Spleen (tissue), 11 donors: Measurements from ENCODE around the gene KRTAP24-1. TPM values are rescaled to one million over a fixed set of nuclear protein-coding genes. Genes with fewer than 3 reads are reported as not detected.

Experiments
- DNase-seq: peaks from one replicate; pipeline ENCODE4 v3.0.0-alpha.2; 2020
- H3K27ac ChIP-seq, 8 donors: fragments of 200-600 bp; sonication (generic) in 7 of 8; 1 replicate in 4 of 8; 2 replicates in 4 of 8; pipeline versions ENCODE4 v1.5.0 to v1.8.0; 2016 to 2021; ENCODE audit warnings: inconsistent platforms in 4 of 8, mild to moderate bottlenecking in 4 of 8, moderate library complexity in 1 of 8
- H3K27me3 ChIP-seq, 7 donors: fragments of 200-600 bp; sonication (generic) in 6 of 7; replicated peaks in 1 of 7; 1 replicate in 4 of 7; 2 replicates in 3 of 7; pipeline versions ENCODE4 v1.5.0 to v1.8.0; 2016 to 2021; ENCODE audit warnings: inconsistent platforms in 3 of 7, mild to moderate bottlenecking in 1 of 7
- H3K36me3 ChIP-seq, 6 donors: fragments of 200-600 bp; sonication (generic) in 5 of 6; 1 replicate in 4 of 6; 2 replicates in 2 of 6; pipeline versions ENCODE4 v1.5.0 to v1.8.0; 2016 to 2021; ENCODE audit warnings: inconsistent platforms in 2 of 6
- H3K4me1 ChIP-seq, 6 donors: fragments of 200-600 bp; sonication (generic) in 5 of 6; 1 replicate in 3 of 6; 2 replicates in 3 of 6; pipeline versions ENCODE4 v1.5.0 to v1.8.0; 2016 to 2021; ENCODE audit warnings: inconsistent platforms in 3 of 6
- H3K4me3 ChIP-seq, 8 donors: fragments of 200-600 bp; sonication (generic) in 7 of 8; 1 replicate in 4 of 8; 2 replicates in 4 of 8; pipeline versions ENCODE4 v1.5.0 to v1.8.0; 2016 to 2021; ENCODE audit warnings: inconsistent platforms in 4 of 8, mild to moderate bottlenecking in 4 of 8, moderate library complexity in 2 of 8
- H3K9me3 ChIP-seq, 8 donors: fragments of 200-600 bp; sonication (generic) in 7 of 8; 1 replicate in 4 of 8; 2 replicates in 4 of 8; pipeline versions ENCODE4 v1.5.0 to v1.8.0; 2016 to 2021; ENCODE audit warnings: inconsistent platforms in 4 of 8
- CTCF ChIP-seq, 11 experiments: fragments of 200-600 bp in 7 of 11; fragments of 450-650 bp in 4 of 11; sonication (generic) in 4 of 11; IDR thresholded peaks in 8 of 11; conservative IDR thresholded peaks in 3 of 11; 1 replicate in 7 of 11; 2 replicates in 4 of 11; pipeline versions ENCODE4 v1.4.0 to v1.8.0; 2016 to 2021; ENCODE audit warnings: antibody characterized with exemption in 11 of 11, inconsistent platforms in 4 of 11, mild to moderate bottlenecking in 1 of 11
- POLR2A ChIP-seq, 3 donors: fragments of 450-650 bp; IDR thresholded peaks; one replicate each; pipeline ENCODE4 v1.5.1; 2017; ENCODE audit warnings: antibody characterized with exemption in 3 of 3, mild to moderate bottlenecking in 1 of 3
- POLR2AphosphoS5 ChIP-seq, 3 donors: sonication (generic); formaldehyde crosslinking; IDR thresholded peaks; one replicate each; pipeline ENCODE4 v1.5.1; 2017; ENCODE audit warnings: antibody characterized with exemption in 3 of 3
- WGBS, 5 donors: extraction: QIAGEN DNeasy Blood & Tissue Kit in 3 of 5; methylation state at CpG; one replicate each; pipeline versions ENCODE4 v1.1.5 to v1.1.7; 2013 to 2018; 5-methylcytosine and 5-hydroxymethylcytosine counted together
- intact Hi-C: fragments of 100-400 bp; cut with DNase I; formaldehyde crosslinking; loops from one replicate; pipeline ENCODE4 v1.15.0; 2023; ENCODE audit warnings: low total_unique reads
- polyA plus RNA-seq, 3 donors: library from polyadenylated mRNA; stranded (reverse); fragments of 200-250 nt; gene quantifications; one replicate each; pipeline ENCODE4 v1.2.1, GENCODE V29; 2013
- total RNA-seq, 7 donors: library from RNA; depleted of rRNA in 3 of 7; stranded (reverse); fragments of >200 nt in 3 of 7; fragmentation: NEBNext Ultra II Directional in 4 of 7; extraction: Animal tissue kit (Norgen Biotek cat#: 25700) in 4 of 7; gene quantifications; one replicate each; pipeline versions ENCODE4 v1.1.0 to v1.2.1, GENCODE V29; 2016 to 2021
- donor health status: healthy with polysubstance abuse.
- donor health status: DM: no; HTN: no; CAD: no; lungs with moderate emphysema.
- donor health status: DM: no; HTN: no; CAD: no.
- donor health status: Bipolar disorder and iron deficiency.
- donor health status: healthy.
- donor health status: DM: no; HTN: no; CAD: no.
- donor health status: DM: yes; HTN: yes; CAD: no.

The KRTAP24-1 gene
- total and polyA plus RNA-seq, 10 donors: not detected

DNA sequence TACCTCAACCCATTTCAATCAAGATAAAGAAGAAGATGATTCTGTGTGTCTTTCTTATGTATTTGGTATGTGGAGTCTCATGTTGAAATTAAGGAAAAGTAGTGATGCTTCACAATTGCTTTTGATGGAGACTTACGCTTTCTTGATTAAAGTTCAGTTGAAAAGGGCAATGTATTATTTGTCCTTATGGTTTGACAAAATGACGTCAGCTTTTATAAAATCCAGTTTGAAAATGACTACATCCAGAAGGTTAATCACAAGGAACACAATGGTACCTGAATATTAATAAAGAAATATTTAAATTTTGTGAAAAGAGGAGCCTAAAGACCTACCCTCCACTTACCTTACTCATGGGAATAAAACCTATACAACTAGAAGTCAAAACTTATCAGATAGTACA is 33.0 kb upstream of the KRTAP24-1 start:
- H3K4me1 ChIP-seq: no peaks in the 10 kb centered on the region
- no peak for TF ChIP-seq POLR2AphosphoS5 (IDR thresholded peaks at IDR 0.05)
- TF ChIP-seq CTCF (IDR thresholded peaks at IDR 0.05 in 8 of 11, conservative IDR thresholded peaks at IDR 0.05 in 3 of 11): no peak
- TF ChIP-seq POLR2A (IDR thresholded peaks at IDR 0.05): no peak
- H3K36me3 ChIP-seq: no peaks in the 10 kb centered on the region
- H3K27me3 ChIP-seq: no peaks in the 10 kb centered on the region
- WGBS, 5 donors: 81 to 98% (median 89%) methylated on average over 2 of the region's 2 CpGs
- no peak overlapping the region for H3K4me3 ChIP-seq
- H3K9me3 ChIP-seq: peaks cover 0 to 5% (median 0%) of the 10 kb centered on the region in 8 donors
- H3K27ac ChIP-seq: no peak overlapping the region
- intact Hi-C loops: no loop called here
- no peak for DNase-seq

- WGBS, 5 donors: 68 to 92% (median 74%) methylated on average over 2 of the region's 2 CpGs
- Histone ChIP-seq H3K27ac (no peak overlapping the region), H3K36me3 (no peaks in the 10 kb centered on the region), H3K9me3 (peaks cover 0 to 3% (median 0%) of the 10 kb centered on the region in 8 donors), H3K4me3 (no peak overlapping the region), H3K4me1 (no peaks in the 10 kb centered on the region), H3K27me3 (no peaks in the 10 kb centered on the region)
- TF ChIP-seq CTCF (IDR thresholded peaks at IDR 0.05 in 8 of 11, conservative IDR thresholded peaks at IDR 0.05 in 3 of 11) (no peak), POLR2A (IDR thresholded peaks at IDR 0.05) (no peak), POLR2AphosphoS5 (IDR thresholded peaks at IDR 0.05) (no peak)
- intact Hi-C loops: no loop called here
- DNase-seq: no peak
These were observed 24.1 kb upstream of the KRTAP24-1 start for GRCh38 chr21:30306884-30307283.

GRCh38 chr21:30305136-30305535 is 22.4 kb upstream of the KRTAP24-1 start:
- H3K27ac ChIP-seq: no peak overlapping the region
- H3K4me3 ChIP-seq: no peak overlapping the region
- DNase-seq: no peak
- no peaks in the 10 kb centered on the region for H3K4me1 ChIP-seq
- no peaks in the 10 kb centered on the region for H3K36me3 ChIP-seq
- intact Hi-C loops: no loop called here
- H3K27me3 ChIP-seq: no peaks in the 10 kb centered on the region
- peaks cover 0 to 18% (median 13%) of the 10 kb centered on the region in 8 donors for H3K9me3 ChIP-seq
- WGBS, 5 donors: 23 to 56% (median 36%) methylated on average over 1 of the region's 1 CpG
- TF ChIP-seq CTCF (IDR thresholded peaks at IDR 0.05 in 8 of 11, conservative IDR thresholded peaks at IDR 0.05 in 3 of 11) (no peak), POLR2A (IDR thresholded peaks at IDR 0.05) (no peak), POLR2AphosphoS5 (IDR thresholded peaks at IDR 0.05) (no peak)

DNA sequence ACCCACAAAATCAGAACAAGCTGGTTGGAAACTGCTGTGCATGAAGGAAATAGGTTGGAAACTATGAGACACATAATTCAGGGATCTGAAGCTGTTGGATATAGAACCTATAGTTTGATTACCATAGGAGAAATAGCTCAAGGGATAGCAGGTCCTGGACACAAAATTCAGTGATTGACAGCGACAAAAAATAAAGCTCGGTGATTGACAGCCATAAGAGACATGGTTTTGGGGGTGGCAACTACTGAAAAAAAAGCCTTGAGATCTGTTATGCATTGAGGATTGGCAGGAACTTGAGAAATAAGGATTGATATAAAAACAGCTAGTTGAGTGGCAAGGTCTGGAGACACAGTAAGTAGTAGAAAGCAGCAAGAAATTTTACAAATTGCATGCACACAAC is 6.5 kb upstream of the KRTAP24-1 start, which contains the start of gene KRTAP25-1:
Gene KRTAP25-1, minus strand, starts transcription at position 300 of the 400 bp plus-strand sequence. Its CDS starts 24 bp downstream, at position 276.
- no peak for TF ChIP-seq CTCF (IDR thresholded peaks at IDR 0.05 in 8 of 11, conservative IDR thresholded peaks at IDR 0.05 in 3 of 11)
- no peak for TF ChIP-seq POLR2A (IDR thresholded peaks at IDR 0.05)
- no peak for TF ChIP-seq POLR2AphosphoS5 (IDR thresholded peaks at IDR 0.05)
- 88 to 93% (median 89%) methylated on average over 2 of the region's 2 CpGs for WGBS, 5 donors
- Histone ChIP-seq H3K4me1 (no peaks in the 10 kb centered on the region), H3K36me3 (no peaks in the 10 kb centered on the region), H3K4me3 (no peak within 1 kb of the TSS), H3K27me3 (no peaks in the 10 kb centered on the region), H3K27ac (no peak within 1 kb of the TSS), H3K9me3 (peaks cover 0 to 6% (median 0%) of the 10 kb centered on the region in 8 donors)
- intact Hi-C loops: no loop called here
- no peak for DNase-seq
